Type B pancreatic cell (in vitro differentiated cells): ENCODE data around the gene EFR3B. TPM values are rescaled to one million over a fixed set of nuclear protein-coding genes. Genes with fewer than 3 reads are reported as not detected.
"Not testable (repeated sequence)": the region's sequence is repeated elsewhere in the genome, so short reads cannot be mapped to it uniquely, and the experiment has no call there.

ENCODE experiments used
- DNase-seq: peaks from one replicate; pipeline ENCODE4 v3.0.0; 2021; ENCODE audit warnings: mixed read lengths; ENCODE audit not compliant: unreplicated experiment; ENCODE audit errors: extremely low spot score
- H3K27ac Mint-ChIP-seq: 2 replicates; pipeline ENCODE4 v1.8.0; 2021; ENCODE audit warnings: mild to moderate bottlenecking, mixed read lengths
- H3K27me3 Mint-ChIP-seq: 2 replicates; pipeline ENCODE4 v1.8.0; 2021; ENCODE audit warnings: mixed read lengths
- H3K36me3 Mint-ChIP-seq: 2 replicates; pipeline ENCODE4 v1.8.0; 2021; ENCODE audit warnings: mixed read lengths
- H3K4me1 Mint-ChIP-seq: one replicate; pipeline ENCODE4 v1.8.0; 2021; ENCODE audit warnings: mixed read lengths; ENCODE audit not compliant: unreplicated experiment
- H3K4me3 Mint-ChIP-seq: 2 replicates; pipeline ENCODE4 v1.8.0; 2021; ENCODE audit warnings: mild to moderate bottlenecking, mixed read lengths
- H3K9me3 Mint-ChIP-seq: 2 replicates; pipeline ENCODE4 v1.8.0; 2021; ENCODE audit warnings: mixed read lengths
- CTCF ChIP-seq: fragments of 200-600 bp; sonication (generic); conservative IDR thresholded peaks from 2 replicates; pipeline ENCODE4 v1.5.0; 2021; ENCODE audit warnings: antibody characterized with exemption, mild to moderate bottlenecking
- long read RNA-seq: library from polyadenylated mRNA; unstranded; transcript quantifications from one replicate; pipeline ENCODE4 v2.0.0, GENCODE V29; 2020
- total RNA-seq: library from RNA; stranded (reverse); gene quantifications from 2 replicates; pipeline ENCODE4 v1.2.1, GENCODE V29; 2021; ENCODE audit warnings: low replicate concordance

EFR3B gene
- 5.3 and 12.4 TPM in 2 replicates for total RNA-seq
- long read RNA-seq, partial matches to known transcripts: 0 of 1 reads
- long read RNA-seq, other reads (novel, unspliced or antisense): 1 of 1 reads

GRCh38 chr2:25041928-25042320, at the start of gene EFR3B:
EFR3B (plus strand) TSS chr2:25042076; CDS start chr2:25042313, 237 bp downstream.
- Mint-ChIP-seq H3K36me3 (peaks cover 3% of the 10 kb centered on the region), H3K27me3 (peaks cover 33% of the 10 kb centered on the region), H3K4me1 (peaks cover 24% of the 10 kb centered on the region), H3K27ac (peak within 1 kb of the TSS; percentile 85), H3K9me3 (no peaks in the 10 kb centered on the region), H3K4me3 (peak within 1 kb of the TSS; percentile 91)
- DNase-seq: peak; percentile 95
- TF ChIP-seq CTCF: no peak

GRCh38 chr2:24993406-24994145, 48.3 kb upstream of the EFR3B start:
- Mint-ChIP-seq H3K36me3 (no peaks in the 10 kb centered on the region), H3K4me1 (peaks cover 4% of the 10 kb centered on the region), H3K9me3 (no peaks in the 10 kb centered on the region), H3K27me3 (peaks cover 3% of the 10 kb centered on the region), H3K4me3 (no peak overlapping the region), H3K27ac (no peak overlapping the region)
- no peak for DNase-seq
- TF ChIP-seq CTCF: no peak

DNA sequence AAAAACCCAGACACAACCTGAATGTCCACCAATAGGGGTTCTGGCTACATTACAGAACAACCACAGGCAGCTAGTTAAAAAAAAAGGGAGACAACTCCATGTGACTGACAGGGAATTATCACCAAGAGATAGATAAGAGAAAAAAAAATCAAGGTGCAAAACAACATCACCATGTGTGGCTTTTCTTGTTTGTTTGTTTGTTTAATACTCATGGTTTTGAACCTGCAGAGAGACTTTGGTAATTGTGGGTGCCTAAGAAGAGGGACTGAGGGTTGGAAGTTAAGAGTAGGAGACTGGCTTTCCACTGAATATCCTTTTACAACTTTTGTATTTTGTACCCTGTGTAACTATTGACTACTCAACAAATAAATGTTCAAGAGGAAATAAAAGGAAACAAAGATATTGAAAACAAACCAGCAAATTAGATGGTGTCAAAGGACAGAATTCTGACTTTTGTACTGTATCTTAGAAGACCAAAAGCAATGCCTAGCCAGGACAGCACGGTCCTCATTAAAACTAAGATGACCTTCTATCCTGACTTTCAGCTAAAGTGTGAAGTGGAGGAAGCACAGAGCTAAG, 47.6 kb upstream of the EFR3B start:
- Mint-ChIP-seq H3K36me3 (no peaks in the 10 kb centered on the region), H3K4me1 (peaks cover 4% of the 10 kb centered on the region), H3K27me3 (peaks cover 3% of the 10 kb centered on the region), H3K9me3 (no peaks in the 10 kb centered on the region), H3K27ac (no peak overlapping the region), H3K4me3 (no peak overlapping the region)
- no peak for TF ChIP-seq CTCF
- no peak for DNase-seq

DNA sequence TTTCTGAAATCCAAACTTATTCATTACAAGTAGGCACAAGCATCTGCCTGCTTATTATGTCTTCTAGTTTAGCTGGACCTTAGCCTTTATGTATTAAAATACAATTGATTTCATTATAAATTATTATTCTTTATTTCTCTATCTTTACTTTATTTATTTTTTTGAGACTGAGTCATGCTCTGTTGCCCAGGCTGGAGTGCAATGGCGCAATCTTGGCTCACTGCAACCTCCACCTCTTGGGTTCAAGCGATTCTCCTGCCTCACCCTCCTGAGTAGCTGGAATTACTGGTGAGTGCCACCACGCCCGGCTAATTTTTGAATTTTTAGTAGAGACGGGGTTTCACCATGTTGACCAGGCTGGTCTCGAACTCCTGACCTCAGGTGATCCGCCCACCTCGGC, 42.8 kb upstream of the EFR3B start:
- not testable (repeated sequence) for DNase-seq, H3K4me3 Mint-ChIP-seq, H3K36me3 Mint-ChIP-seq, H3K9me3 Mint-ChIP-seq, H3K27ac Mint-ChIP-seq
- peaks cover 13% of the 10 kb centered on the region for H3K4me1 Mint-ChIP-seq
- H3K27me3 Mint-ChIP-seq: peaks cover 11% of the 10 kb centered on the region

GRCh38 chr2:25000036-25000435, 41.8 kb upstream of the EFR3B start:
- H3K4me3 Mint-ChIP-seq: no peak overlapping the region
- no peak for TF ChIP-seq CTCF
- peaks cover 11% of the 10 kb centered on the region for H3K27me3 Mint-ChIP-seq
- no peak overlapping the region for H3K27ac Mint-ChIP-seq
- no peaks in the 10 kb centered on the region for H3K36me3 Mint-ChIP-seq
- H3K9me3 Mint-ChIP-seq: no peaks in the 10 kb centered on the region
- no peak for DNase-seq
- H3K4me1 Mint-ChIP-seq: peaks cover 13% of the 10 kb centered on the region
